GM12878 (cell line): ENCODE measurements around the gene NCBP2. TPM values are rescaled to one million over a fixed set of nuclear protein-coding genes. Genes with fewer than 3 reads are reported as not detected.

ENCODE experiments used
- ATAC-seq: fragments of 200-7000 bp; cut with Tn5 transposase; 3 replicates; pipeline ENCODE4 v1.9.1; 2020; ENCODE audit warnings: mild to moderate bottlenecking, moderate library complexity
- BruUV-seq: library from RNA; stranded (reverse); fragments of 400-500 nt; replicated peaks from 2 replicates; lab custom pipeline; 2021; lab: Mats Ljungman, UMichigan
- CTCF ChIA-PET: fragments of 300-600 bp; sonication (Branson Sonifier 250); formaldehyde crosslinking; extraction: SDS; loops from one replicate; lab custom pipeline; 2021; ENCODE audit warnings: inconsistent platforms; lab: Yijun Ruan, JAX
- POLR2A ChIA-PET: fragments of 350-600 bp; formaldehyde crosslinking; extraction: SDS; loops from one replicate; lab custom pipeline; 2021; ENCODE audit warnings: inconsistent platforms; lab: Charles Lee
- RAD21 ChIA-PET: fragments of 300-600 bp; sonication (Branson Sonifier 250); formaldehyde crosslinking; loops from one replicate; lab custom pipeline; 2023; ENCODE audit warnings: antibody characterized with exemption; ENCODE audit not compliant: unreplicated experiment; lab: Charles Lee
- SMC1A ChIA-PET: fragments of 300-600 bp; sonication (Branson Sonifier 250); formaldehyde crosslinking; loops from one replicate; lab custom pipeline; 2023; ENCODE audit not compliant: unreplicated experiment, uncharacterized antibody; lab: Charles Lee
- DNase-seq: peaks from one replicate; pipeline ENCODE4 v3.0.0-alpha.2; 2011; ENCODE audit warnings: low read depth, low spot score
- FAIRE-seq: peaks from 3 replicates; lab custom pipeline; 2011; peaks lifted over from hg19 to GRCh38; lab: Jason Lieb, UNC
- H2AFZ ChIP-seq: 2 replicates; pipeline ENCODE4 v1.6.0; 2011; ENCODE audit warnings: low read depth, low read length, control low read depth; ENCODE audit not compliant: control insufficient read depth
- H3K27ac ChIP-seq: 2 replicates; pipeline ENCODE4 v1.5.1; 2011; ENCODE audit warnings: control low read depth; ENCODE audit not compliant: control insufficient read depth, insufficient read depth
- H3K27me3 ChIP-seq, 2 experiments: replicated peaks in 1 of 2; 2 replicates each; pipeline versions ENCODE4 v1.6.0 to v1.6.1; 2011; ENCODE audit warnings: low read length in 1 of 2; ENCODE audit not compliant: control insufficient read depth in 2 of 2, insufficient read depth in 2 of 2
- H3K36me3 ChIP-seq, 2 experiments: 2 replicates each; pipeline ENCODE4 v1.5.1; 2011; ENCODE audit warnings: low read length in 1 of 2; ENCODE audit not compliant: control insufficient read depth in 2 of 2, insufficient read depth in 2 of 2
- H3K4me1 ChIP-seq: 2 replicates; pipeline ENCODE4 v1.6.1; 2011; ENCODE audit warnings: mild to moderate bottlenecking, low read length, moderate library complexity, mixed read lengths; ENCODE audit not compliant: control insufficient read depth, insufficient read depth
- H3K4me2 ChIP-seq: 2 replicates; pipeline ENCODE4 v1.6.0; 2011; ENCODE audit warnings: control low read depth; ENCODE audit not compliant: control insufficient read depth, insufficient read depth
- H3K4me3 ChIP-seq: fragments of 200-600 bp; sonication (generic); 2 replicates; pipeline ENCODE4 v1.5.1; 2016
- H3K79me2 ChIP-seq: 2 replicates; pipeline ENCODE4 v1.6.0; 2011; ENCODE audit warnings: low read length; ENCODE audit not compliant: control insufficient read depth, insufficient read depth
- H3K9ac ChIP-seq: 2 replicates; pipeline ENCODE4 v1.8.0; 2011; ENCODE audit warnings: low read length, control low read depth, mixed read lengths; ENCODE audit not compliant: control insufficient read depth, insufficient read depth
- H3K9me3 ChIP-seq: replicated peaks from 3 replicates; pipeline ENCODE4 v1.5.1; 2011; ENCODE audit warnings: mild to moderate bottlenecking, low read length; ENCODE audit not compliant: control insufficient read depth, insufficient read depth
- H4K20me1 ChIP-seq: 2 replicates; pipeline ENCODE4 v1.6.0; 2011; ENCODE audit not compliant: control insufficient read depth, insufficient read depth
- BMI1 ChIP-seq: fragments of 450-650 bp; IDR thresholded peaks from 2 replicates; pipeline ENCODE4 v1.6.1; 2016; ENCODE audit warnings: mild to moderate bottlenecking, moderate library complexity, borderline replicate concordance
- CBFB ChIP-seq: IDR thresholded peaks from 2 replicates; pipeline ENCODE4 v1.6.1; 2016; ENCODE audit warnings: antibody characterized with exemption, low read depth
- CHD2 ChIP-seq: IDR thresholded peaks from 2 replicates; pipeline ENCODE4 v1.6.1; 2011; ENCODE audit warnings: low read depth, low read length, improper control_type of control experiment, borderline replicate concordance
- EP300 ChIP-seq, 2 experiments: fragments of 150-350 bp in 1 of 2; IDR thresholded peaks; 2 replicates each; pipeline ENCODE4 v1.6.1; 2011 to 2012; ENCODE audit warnings: low read depth in 2 of 2, low read length in 2 of 2, borderline replicate concordance in 1 of 2, improper control_type of control experiment in 1 of 2, inconsistent platforms in 1 of 2; ENCODE audit not compliant: control insufficient read depth in 1 of 2
- ETV6 ChIP-seq, 2 experiments: fragments of 450-650 bp in 1 of 2; IDR thresholded peaks in 1 of 2; conservative IDR thresholded peaks in 1 of 2; 2 replicates each; pipeline ENCODE4 v1.6.1; 2014; ENCODE audit warnings: antibody characterized with exemption in 1 of 2, borderline replicate concordance in 1 of 2, low read depth in 1 of 2, mild to moderate bottlenecking in 1 of 2, moderate library complexity in 1 of 2
- FOS ChIP-seq: IDR thresholded peaks from 3 replicates; pipeline ENCODE4 v1.6.1; 2011; ENCODE audit warnings: borderline replicate concordance; ENCODE audit not compliant: insufficient read length; ENCODE audit errors: extremely low read depth
- GATAD2B ChIP-seq: fragments of 450-650 bp; conservative IDR thresholded peaks from 2 replicates; pipeline ENCODE4 v1.6.1; 2017; ENCODE audit warnings: low read depth, mild to moderate bottlenecking, moderate library complexity
- NFIC ChIP-seq: IDR thresholded peaks from 2 replicates; pipeline ENCODE4 v1.6.1; 2012; ENCODE audit warnings: low read depth, mild to moderate bottlenecking, inconsistent platforms, low read length, moderate library complexity
- NR2C1 ChIP-seq: fragments of 450-650 bp; IDR thresholded peaks from 2 replicates; pipeline ENCODE4 v1.6.1; 2017; ENCODE audit warnings: antibody characterized with exemption, mild to moderate bottlenecking, moderate library complexity
- NR2C2 ChIP-seq: IDR thresholded peaks from 2 replicates; pipeline ENCODE4 v1.6.1; 2011; ENCODE audit warnings: borderline replicate concordance, low read depth; ENCODE audit not compliant: control insufficient read depth, insufficient read length
- PAX5 ChIP-seq: IDR thresholded peaks from 2 replicates; pipeline ENCODE4 v1.6.1; 2011; ENCODE audit warnings: low read depth, low read length, borderline replicate concordance
- POLR2A ChIP-seq: IDR thresholded peaks from 2 replicates; pipeline ENCODE4 v1.6.1; 2011; ENCODE audit warnings: low read depth, mild to moderate bottlenecking, low read length
- POLR2AphosphoS2 ChIP-seq: IDR thresholded peaks from 2 replicates; pipeline ENCODE4 v1.6.1; 2011; ENCODE audit warnings: low read depth, mild to moderate bottlenecking, low read length, improper control_type of control experiment, moderate library complexity
- WRNIP1 ChIP-seq: IDR thresholded peaks from 2 replicates; pipeline ENCODE4 v1.6.1; 2011; ENCODE audit warnings: low read depth, low read length, improper control_type of control experiment, borderline replicate concordance
- ZNF622 ChIP-seq: fragments of 450-650 bp; IDR thresholded peaks from 2 replicates; pipeline ENCODE4 v1.6.1; 2017; ENCODE audit warnings: mild to moderate bottlenecking, inconsistent platforms
- WGBS: methylation state at CpG from one replicate; pipeline ENCODE4 v1.1.6; 2016; ENCODE audit warnings: low lambda C conversion rate; ENCODE audit not compliant: insufficient replicate concordance, insufficient coverage; ENCODE audit errors: missing lambda C conversion rate; 5-methylcytosine and 5-hydroxymethylcytosine counted together
- in situ Hi-C: fragments of 300-500 bp; cut with MboI; formaldehyde crosslinking; loops from 9 replicates; pipeline ENCODE4 v1.14.3; 2018; ENCODE audit warnings: mixed read lengths
- intact Hi-C: fragments of 100-400 bp; cut with micrococcal nuclease; formaldehyde crosslinking; loops from one replicate; pipeline ENCODE4 v1.14.2; 2022; ENCODE audit not compliant: unreplicated experiment
- polyA plus RNA-seq, 11 experiments: library from polyadenylated mRNA; depleted of rRNA in 4 of 11; unstranded in 6 of 11; stranded (reverse) in 5 of 11; fragments of >200 nt; fragmentation: Nextera tagmentation in 4 of 11; fragmentation: Illumina TruSeq in 1 of 11; extraction: Ambion mirVana in 4 of 11; extraction: Trizol in 1 of 11; gene quantifications; 1 replicate in 1 of 11; 2 replicates in 10 of 11; pipeline versions ENCODE4 v1.2.1 to v1.2.3, GENCODE V29; 2011 to 2016; ENCODE audit warnings: inconsistent platforms in 2 of 11, missing spikeins in 2 of 11, low read depth in 1 of 11
- total RNA-seq, 4 experiments: library from RNA; depleted of rRNA in 3 of 4; stranded (reverse); fragments of >200 nt in 3 of 4; fragmentation: Illumina TruSeq in 1 of 4; extraction: Trizol in 1 of 4; gene quantifications; 2 replicates each; pipeline versions ENCODE4 v1.2.1 to v1.2.3, GENCODE V29; 2013 to 2021
- TF ChIP-seq, protein P1 (sequence below): IDR thresholded peaks from 2 replicates; pipeline ENCODE4 v1.6.1; 2012; ENCODE audit warnings: mild to moderate bottlenecking, low read depth, low read length
- TF ChIP-seq, protein P2 (sequence below): fragments of 450-650 bp; IDR thresholded peaks from 2 replicates; pipeline ENCODE4 v1.6.1; 2016; ENCODE audit warnings: mild to moderate bottlenecking, moderate library complexity, borderline replicate concordance

NCBP2 gene
- total and polyA plus RNA-seq, 10 of the 15 experiments (the other 5 are each of a cell fraction or from before 2014, with no cell fraction given): 59.6 to 136 (median 96.4) TPM

DNA sequence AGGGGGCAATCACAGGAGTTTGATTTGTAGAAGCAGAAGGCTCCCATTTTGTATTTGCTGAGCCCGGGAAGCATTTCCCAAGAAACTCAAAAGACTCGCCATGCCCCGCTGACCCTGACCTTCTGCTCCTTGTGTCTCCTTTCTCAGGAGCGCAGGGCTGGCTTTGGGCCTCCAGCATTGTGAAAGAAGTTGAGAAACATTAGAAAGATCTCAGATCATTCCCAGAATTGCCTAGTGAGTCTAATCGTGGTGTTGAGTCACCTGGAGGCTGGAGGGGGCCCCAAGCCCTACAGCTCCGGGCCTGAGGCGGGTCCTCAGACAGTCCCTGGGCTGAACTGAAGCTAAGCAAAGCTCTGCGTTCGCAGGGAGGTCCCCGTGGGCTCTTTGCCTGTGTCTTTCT, 37.2 kb upstream of the NCBP2 start:
- CTCF ChIA-PET: interaction anchor here (0.7 to 6.4 kb wide), 11 partner anchors 14 to 276 kb away, joined by 3 to 41 read pairs (median 4); partner anchors contain the start of gene NCBP2
- BruUV-seq: no TSS peak
- 42% methylated on average over 10 of the region's 10 CpGs for WGBS
- Histone ChIP-seq H3K79me2 (no peaks in the 10 kb centered on the region), H3K36me3 (no peaks in the 10 kb centered on the region), H3K4me3 (no peak overlapping the region), H2AFZ (no peak overlapping the region), H4K20me1 (no peaks in the 10 kb centered on the region), H3K27ac (no peak overlapping the region), H3K27me3 (no peaks in the 10 kb centered on the region), H3K9ac (no peak overlapping the region)
- intact Hi-C loops: loop anchor here (2.0 to 5.0 kb wide), 2 partner anchors 49 to 523 kb away; partner anchors contain the start of gene MELTF
- RAD21 ChIA-PET: interaction anchor here (1.2 to 1.4 kb wide), 2 partner anchors 50 to 208 kb away, joined by 4 read pairs; partner anchors contain the start of gene MELTF
- POLR2A ChIA-PET: no interaction called here
- SMC1A ChIA-PET: interaction anchor here (1.4 to 2.7 kb wide), 4 partner anchors 203 to 209 kb away, joined by 3 to 12 read pairs (median 4); no protein-coding TSS in a partner anchor
- ATAC-seq (no peak), FAIRE-seq (no peak), DNase-seq (no peak)
- in situ Hi-C loops: loop anchor here (25.0 kb wide), 1 partner anchor 533 kb away; no protein-coding TSS in a partner anchor
- no peak for TF ChIP-seq PAX5
- no peak for TF ChIP-seq WRNIP1
- no peak for TF ChIP-seq NR2C1
- TF ChIP-seq ETV6 (conservative IDR thresholded peaks at IDR 0.05 in 1 of 2, IDR thresholded peaks at IDR 0.05 in 1 of 2; ENCODE audit: borderline replicate concordance in 1 of 2, low read depth in 1 of 2): no peak
- TF ChIP-seq CBFB: no peak
- TF ChIP-seq GATAD2B: no peak
- no peak for TF ChIP-seq FOS
- TF ChIP-seq BMI1: no peak
- no peak for TF ChIP-seq POLR2A
- no peak for TF ChIP-seq ZNF622
- no peak for TF ChIP-seq CHD2
- no peak for TF ChIP-seq POLR2AphosphoS2
- TF ChIP-seq, protein P1, sequence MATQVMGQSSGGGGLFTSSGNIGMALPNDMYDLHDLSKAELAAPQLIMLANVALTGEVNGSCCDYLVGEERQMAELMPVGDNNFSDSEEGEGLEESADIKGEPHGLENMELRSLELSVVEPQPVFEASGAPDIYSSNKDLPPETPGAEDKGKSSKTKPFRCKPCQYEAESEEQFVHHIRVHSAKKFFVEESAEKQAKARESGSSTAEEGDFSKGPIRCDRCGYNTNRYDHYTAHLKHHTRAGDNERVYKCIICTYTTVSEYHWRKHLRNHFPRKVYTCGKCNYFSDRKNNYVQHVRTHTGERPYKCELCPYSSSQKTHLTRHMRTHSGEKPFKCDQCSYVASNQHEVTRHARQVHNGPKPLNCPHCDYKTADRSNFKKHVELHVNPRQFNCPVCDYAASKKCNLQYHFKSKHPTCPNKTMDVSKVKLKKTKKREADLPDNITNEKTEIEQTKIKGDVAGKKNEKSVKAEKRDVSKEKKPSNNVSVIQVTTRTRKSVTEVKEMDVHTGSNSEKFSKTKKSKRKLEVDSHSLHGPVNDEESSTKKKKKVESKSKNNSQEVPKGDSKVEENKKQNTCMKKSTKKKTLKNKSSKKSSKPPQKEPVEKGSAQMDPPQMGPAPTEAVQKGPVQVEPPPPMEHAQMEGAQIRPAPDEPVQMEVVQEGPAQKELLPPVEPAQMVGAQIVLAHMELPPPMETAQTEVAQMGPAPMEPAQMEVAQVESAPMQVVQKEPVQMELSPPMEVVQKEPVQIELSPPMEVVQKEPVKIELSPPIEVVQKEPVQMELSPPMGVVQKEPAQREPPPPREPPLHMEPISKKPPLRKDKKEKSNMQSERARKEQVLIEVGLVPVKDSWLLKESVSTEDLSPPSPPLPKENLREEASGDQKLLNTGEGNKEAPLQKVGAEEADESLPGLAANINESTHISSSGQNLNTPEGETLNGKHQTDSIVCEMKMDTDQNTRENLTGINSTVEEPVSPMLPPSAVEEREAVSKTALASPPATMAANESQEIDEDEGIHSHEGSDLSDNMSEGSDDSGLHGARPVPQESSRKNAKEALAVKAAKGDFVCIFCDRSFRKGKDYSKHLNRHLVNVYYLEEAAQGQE: no peak
- TF ChIP-seq NR2C2: no peak
- no peak for TF ChIP-seq EP300 (IDR thresholded peaks at IDR 0.05; ENCODE audit: borderline replicate concordance in 1 of 2, control insufficient read depth in 1 of 2, low read depth in 2 of 2, low read length in 2 of 2)
- no peak for TF ChIP-seq NFIC
- TF ChIP-seq, protein P2, sequence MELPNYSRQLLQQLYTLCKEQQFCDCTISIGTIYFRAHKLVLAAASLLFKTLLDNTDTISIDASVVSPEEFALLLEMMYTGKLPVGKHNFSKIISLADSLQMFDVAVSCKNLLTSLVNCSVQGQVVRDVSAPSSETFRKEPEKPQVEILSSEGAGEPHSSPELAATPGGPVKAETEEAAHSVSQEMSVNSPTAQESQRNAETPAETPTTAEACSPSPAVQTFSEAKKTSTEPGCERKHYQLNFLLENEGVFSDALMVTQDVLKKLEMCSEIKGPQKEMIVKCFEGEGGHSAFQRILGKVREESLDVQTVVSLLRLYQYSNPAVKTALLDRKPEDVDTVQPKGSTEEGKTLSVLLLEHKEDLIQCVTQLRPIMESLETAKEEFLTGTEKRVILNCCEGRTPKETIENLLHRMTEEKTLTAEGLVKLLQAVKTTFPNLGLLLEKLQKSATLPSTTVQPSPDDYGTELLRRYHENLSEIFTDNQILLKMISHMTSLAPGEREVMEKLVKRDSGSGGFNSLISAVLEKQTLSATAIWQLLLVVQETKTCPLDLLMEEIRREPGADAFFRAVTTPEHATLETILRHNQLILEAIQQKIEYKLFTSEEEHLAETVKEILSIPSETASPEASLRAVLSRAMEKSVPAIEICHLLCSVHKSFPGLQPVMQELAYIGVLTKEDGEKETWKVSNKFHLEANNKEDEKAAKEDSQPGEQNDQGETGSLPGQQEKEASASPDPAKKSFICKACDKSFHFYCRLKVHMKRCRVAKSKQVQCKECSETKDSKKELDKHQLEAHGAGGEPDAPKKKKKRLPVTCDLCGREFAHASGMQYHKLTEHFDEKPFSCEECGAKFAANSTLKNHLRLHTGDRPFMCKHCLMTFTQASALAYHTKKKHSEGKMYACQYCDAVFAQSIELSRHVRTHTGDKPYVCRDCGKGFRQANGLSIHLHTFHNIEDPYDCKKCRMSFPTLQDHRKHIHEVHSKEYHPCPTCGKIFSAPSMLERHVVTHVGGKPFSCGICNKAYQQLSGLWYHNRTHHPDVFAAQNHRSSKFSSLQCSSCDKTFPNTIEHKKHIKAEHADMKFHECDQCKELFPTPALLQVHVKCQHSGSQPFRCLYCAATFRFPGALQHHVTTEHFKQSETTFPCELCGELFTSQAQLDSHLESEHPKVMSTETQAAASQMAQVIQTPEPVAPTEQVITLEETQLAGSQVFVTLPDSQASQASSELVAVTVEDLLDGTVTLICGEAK: no peak
- TF ChIP-seq, all 136 proteins: peak for 0
- peaks cover 6% of the 10 kb centered on the region for H3K4me1 ChIP-seq
- no peak overlapping the region for H3K4me2 ChIP-seq
- peaks cover 6% of the 10 kb centered on the region for H3K9me3 ChIP-seq
